Activated T-helper 17 cell treated with anti-CD3 and anti-CD28 coated beads, Interleukin-2, amount 50 U/mL, for 72 hours (primary cell): ENCODE data around the gene ZFP62. TPM values are rescaled to one million over a fixed set of nuclear protein-coding genes. Genes with fewer than 3 reads are reported as not detected.

Experiments
- ATAC-seq: fragments of 150-1000 bp; cut with Tn5 transposase; replicated peaks from 2 replicates; pipeline ENCODE4 v1.10.0; 2021; ENCODE audit warnings: mild to moderate bottlenecking, moderate library complexity
- H3K27ac Mint-ChIP-seq: one replicate; pipeline ENCODE4 v1.8.0; 2022; ENCODE audit warnings: mixed read lengths
- H3K27me3 Mint-ChIP-seq: one replicate; pipeline ENCODE4 v1.8.0; 2022; ENCODE audit warnings: mixed read lengths
- H3K36me3 Mint-ChIP-seq: one replicate; pipeline ENCODE4 v1.8.0; 2022; ENCODE audit warnings: low read depth, mild to moderate bottlenecking, mixed read lengths
- H3K4me1 Mint-ChIP-seq: one replicate; pipeline ENCODE4 v1.8.0; 2022; ENCODE audit warnings: mixed read lengths
- H3K4me3 Mint-ChIP-seq: one replicate; pipeline ENCODE4 v1.8.0; 2022; ENCODE audit warnings: mild to moderate bottlenecking, mixed read lengths
- H3K9me3 Mint-ChIP-seq: one replicate; pipeline ENCODE4 v1.8.0; 2022; ENCODE audit warnings: mixed read lengths
- total RNA-seq, 2 donors: library from RNA; stranded (reverse); gene quantifications; one replicate each; pipeline ENCODE4 v1.2.3, GENCODE V29; 2022

ZFP62 gene
- total RNA-seq, 2 donors from 2014 or later = 16.6 to 20.8 TPM

GRCh38 chr5:180802325-180803180 is 58.5 kb downstream of the ZFP62 start, which contains the start of gene MGAT1:
Gene MGAT1 (minus strand): TSS chr5:180802806. CDS start chr5:180792971, 9,835 bp downstream.
- Mint-ChIP-seq H3K9me3 (no peaks in the 10 kb centered on the region), H3K4me1 (peaks cover 64% of the 10 kb centered on the region), H3K4me3 (peak within 1 kb of the TSS; percentile 99), H3K36me3 (peaks cover 94% of the 10 kb centered on the region), H3K27ac (peak within 1 kb of the TSS; percentile 44), H3K27me3 (no peaks in the 10 kb centered on the region)
- ATAC-seq = peak; percentile 65

GRCh38 chr5:180801596-180802324 is 59.3 kb downstream of the ZFP62 start:
- H3K27ac Mint-ChIP-seq = peak overlapping the region; percentile 39
- peak overlapping the region; percentile 89 for H3K4me3 Mint-ChIP-seq
- H3K4me1 Mint-ChIP-seq = peaks cover 59% of the 10 kb centered on the region
- no peaks in the 10 kb centered on the region for H3K9me3 Mint-ChIP-seq
- no peak for ATAC-seq
- H3K36me3 Mint-ChIP-seq = peaks cover 94% of the 10 kb centered on the region
- H3K27me3 Mint-ChIP-seq = no peaks in the 10 kb centered on the region

GRCh38 chr5:180799902-180800801 is 60.9 kb downstream of the ZFP62 start:
- Mint-ChIP-seq H3K9me3 (no peaks in the 10 kb centered on the region), H3K27ac (peak overlapping the region; percentile 39), H3K36me3 (peaks cover 94% of the 10 kb centered on the region), H3K4me3 (peak overlapping the region; percentile 89), H3K4me1 (peaks cover 60% of the 10 kb centered on the region), H3K27me3 (no peaks in the 10 kb centered on the region)
- ATAC-seq = peak; percentile 11

GRCh38 chr5:180799194-180799593 is 61.9 kb downstream of the ZFP62 start:
- Mint-ChIP-seq H3K4me1 (peaks cover 54% of the 10 kb centered on the region), H3K36me3 (peaks cover 94% of the 10 kb centered on the region), H3K4me3 (peak overlapping the region; percentile 89), H3K27ac (peak overlapping the region; percentile 39), H3K9me3 (no peaks in the 10 kb centered on the region), H3K27me3 (no peaks in the 10 kb centered on the region)
- ATAC-seq = no peak

GRCh38 chr5:180798193-180798592 is 62.9 kb downstream of the ZFP62 start:
- no peaks in the 10 kb centered on the region for H3K27me3 Mint-ChIP-seq
- H3K9me3 Mint-ChIP-seq = no peaks in the 10 kb centered on the region
- H3K36me3 Mint-ChIP-seq = peaks cover 94% of the 10 kb centered on the region
- peak overlapping the region; percentile 39 for H3K27ac Mint-ChIP-seq
- H3K4me3 Mint-ChIP-seq = peak overlapping the region; percentile 89
- peaks cover 60% of the 10 kb centered on the region for H3K4me1 Mint-ChIP-seq
- ATAC-seq = no peak

Other genes starting within 250 kb of the ZFP62 start
- gene FLT4, start 211.7 kb downstream of the ZFP62 start, total RNA-seq = under 1 TPM; 0.34 to 0.56 TPM
- not detected for gene OR2Y1, start 121.2 kb downstream of the ZFP62 start, total RNA-seq
- 100 to 1,000 TPM; 170 to 308 TPM for gene MGAT1, start 58.5 kb downstream of the ZFP62 start, total RNA-seq
- gene BTNL8, start 37.9 kb upstream of the ZFP62 start, total RNA-seq = under 1 TPM in 1 of 2 donors, not detected in 1; 0.40 TPM
- not detected for gene BTNL3, start 127.6 kb upstream of the ZFP62 start, total RNA-seq
- under 1 TPM in 1 of 2 donors, not detected in 1; 0.16 TPM for gene BTNL9, start 179.0 kb upstream of the ZFP62 start, total RNA-seq